ENCODE data around the gene PASK. TPM values are rescaled to one million over a fixed set of nuclear protein-coding genes. Genes with fewer than 3 reads are reported as not detected.
"Not testable (repeated sequence)": the region's sequence is repeated elsewhere in the genome, so short reads cannot be mapped to it uniquely, and the experiment has no call there.

PASK gene
- total RNA-seq, 1 donor from 2014 or later, result 6.9 TPM

DNA sequence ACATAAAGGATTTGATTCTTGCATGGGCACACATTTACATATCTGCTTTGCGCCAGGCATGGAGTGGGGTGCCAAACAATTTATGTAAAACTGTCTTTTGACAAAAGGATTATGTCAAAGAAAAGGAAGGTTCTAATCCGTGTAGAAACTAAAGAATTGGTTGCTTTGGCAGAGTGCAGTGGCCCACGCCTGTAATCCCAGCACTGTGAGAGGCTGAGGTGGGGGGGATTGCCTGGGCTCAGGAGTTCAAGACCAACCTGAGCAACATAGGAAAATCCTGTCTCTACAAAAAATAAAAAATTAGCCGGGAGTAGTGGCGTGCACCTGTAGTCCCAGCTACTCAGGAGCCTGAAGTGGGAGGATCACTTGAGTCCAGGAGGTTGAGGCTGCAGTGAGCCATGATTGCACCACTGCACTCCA, 46.1 kb downstream of the PASK start:
- DNase-seq, result no peak

DNA sequence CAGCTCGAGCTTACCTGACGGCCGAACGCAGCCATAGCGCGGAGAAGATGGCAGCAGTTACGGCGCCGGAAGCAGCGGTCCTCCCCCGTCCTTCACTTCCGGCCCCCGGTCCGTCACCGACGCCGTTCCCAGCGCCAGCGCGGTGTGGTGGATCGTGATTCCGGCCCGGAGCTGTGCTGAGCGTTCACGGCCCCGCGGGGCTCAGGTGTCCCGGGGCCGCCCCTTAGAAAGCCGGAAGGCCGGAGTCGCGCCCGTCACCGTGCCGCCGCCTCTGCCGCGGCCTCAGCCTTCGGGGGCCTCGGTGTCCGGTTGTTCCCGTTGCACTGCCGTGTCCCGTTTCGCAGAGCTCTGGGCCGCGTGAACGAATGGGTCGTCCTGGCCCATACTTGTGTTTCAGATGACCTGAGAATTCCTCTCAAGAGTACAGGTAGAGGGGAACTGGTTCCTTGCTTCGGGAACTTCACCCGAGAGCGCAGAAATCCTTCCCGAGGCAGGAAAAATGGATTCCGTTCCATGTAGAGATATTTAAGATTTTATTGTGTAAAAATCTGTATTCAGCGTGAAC, 47.0 kb downstream of the PASK start, which contains the start of gene MTERF4:
Gene MTERF4 (minus strand): TSS at position 49 of the 565 bp plus-strand sequence. CDS start 14 bp downstream, at position 35.
- peak; percentile 78 for DNase-seq

DNA sequence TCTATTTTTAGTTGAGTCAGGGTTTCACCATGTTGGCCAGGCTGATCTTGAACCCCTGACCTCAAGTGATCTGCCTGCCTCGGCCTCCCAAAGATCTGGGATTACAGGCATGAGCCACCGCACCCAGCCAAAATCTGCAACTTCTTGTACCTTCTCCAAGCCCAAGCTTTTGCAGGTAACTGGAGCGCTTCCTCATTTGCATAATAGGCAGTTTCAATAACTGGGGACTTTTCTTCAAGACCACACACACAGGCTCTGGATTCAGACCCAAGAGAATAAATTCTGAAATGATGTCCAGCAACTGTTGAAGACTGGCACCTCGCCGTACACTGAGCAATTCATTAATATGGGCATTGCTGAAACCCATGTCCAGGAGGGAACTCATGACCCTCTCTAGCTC, 50.0 kb downstream of the PASK start:
- DNase-seq, result no peak

DNA sequence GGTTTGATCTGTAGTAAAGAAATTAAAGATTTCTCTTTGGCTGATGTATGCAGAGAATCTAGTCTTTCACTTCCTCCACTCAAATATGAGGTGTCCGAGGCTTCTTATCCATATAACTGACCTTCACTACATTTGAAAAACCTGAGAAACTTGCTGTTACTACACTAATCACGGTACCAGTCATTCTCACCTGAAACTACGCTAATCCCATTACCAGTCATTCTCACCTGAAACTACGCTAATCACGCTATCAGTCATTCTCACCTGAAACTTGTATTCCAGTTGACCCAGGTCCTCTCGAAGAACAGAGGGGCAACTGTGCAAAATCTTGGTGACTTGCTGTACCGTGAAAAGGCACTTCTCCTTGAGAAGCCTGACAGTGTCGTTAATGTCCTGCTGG, 52.3 kb downstream of the PASK start:
- DNase-seq, result no peak

DNA sequence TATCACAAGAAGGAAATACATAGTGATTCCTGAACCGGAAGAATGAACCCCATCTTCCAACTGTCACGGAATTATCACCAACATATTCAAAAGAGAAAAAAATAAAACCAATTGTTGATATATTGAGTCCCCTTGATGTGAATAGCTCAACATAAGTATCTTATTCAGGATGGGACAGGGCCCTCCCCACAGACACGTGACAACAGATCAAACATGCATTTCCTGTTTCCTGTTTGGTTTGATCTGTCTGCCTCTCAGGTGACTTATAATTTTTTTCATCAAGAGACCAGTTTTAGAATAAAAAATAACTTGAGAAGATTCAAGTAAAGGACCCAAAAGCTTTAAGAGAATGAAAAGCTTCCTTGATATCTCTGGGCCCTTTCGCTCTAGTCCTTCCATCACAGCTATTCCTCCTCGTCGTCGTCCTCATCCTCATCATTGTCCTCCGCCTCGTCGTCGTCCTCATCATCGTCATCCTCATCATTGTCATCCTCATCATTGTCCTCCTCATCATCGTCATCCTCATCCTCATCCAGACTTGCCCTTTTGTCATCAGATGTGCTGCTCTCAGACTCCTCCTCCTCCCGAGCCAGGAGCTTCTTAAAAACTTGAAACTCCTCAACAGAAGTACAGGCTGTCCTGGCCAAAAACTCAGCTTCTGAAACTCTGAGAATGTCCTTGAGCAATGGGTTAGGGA, 53.5 kb downstream of the PASK start:
- DNase-seq, result no peak

DNA sequence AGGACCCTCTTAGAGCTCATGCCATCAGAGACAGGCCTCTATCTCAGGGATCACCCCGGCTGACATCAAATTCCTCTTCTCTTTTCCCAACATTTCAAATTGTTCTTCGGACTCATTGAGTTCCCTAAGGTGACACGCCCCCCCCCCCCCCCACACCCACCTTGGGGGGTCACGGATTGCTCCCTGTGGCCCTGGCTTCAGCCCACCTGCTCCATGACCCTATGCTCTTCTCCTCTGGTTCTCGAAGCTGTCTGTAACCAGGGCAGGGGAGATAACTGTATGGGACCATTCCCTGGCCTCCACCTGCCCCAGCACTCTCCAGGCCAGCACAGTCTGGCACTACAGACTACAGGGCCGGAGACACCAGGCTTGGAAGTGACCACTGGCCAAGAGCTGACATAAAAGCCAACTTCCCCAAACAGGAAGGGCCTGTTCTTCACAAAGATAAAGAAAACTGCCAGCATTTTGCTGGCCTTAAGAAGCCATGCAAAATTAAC, 54.3 kb downstream of the PASK start:
- no peak for DNase-seq

DNA sequence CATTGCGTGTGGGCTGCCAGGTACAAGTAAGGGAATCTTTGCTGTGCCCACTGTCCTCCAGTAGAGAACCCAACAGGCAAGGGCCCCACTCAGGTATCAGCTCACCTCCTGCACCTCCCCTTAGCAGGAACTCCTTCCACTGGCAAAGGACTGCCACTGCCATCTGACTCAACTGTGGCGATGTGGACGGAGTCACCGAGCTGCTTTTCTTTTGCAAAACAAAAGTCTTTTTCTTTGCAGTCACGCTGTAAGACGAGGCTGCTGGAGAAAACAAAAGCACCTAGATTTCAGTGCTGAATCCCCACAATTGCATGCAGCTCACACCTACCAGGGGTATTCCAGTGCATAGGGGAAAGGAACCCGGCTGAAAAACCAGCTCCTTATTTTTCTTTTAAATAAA, 55.1 kb downstream of the PASK start:
- DNase-seq, result no peak

DNA sequence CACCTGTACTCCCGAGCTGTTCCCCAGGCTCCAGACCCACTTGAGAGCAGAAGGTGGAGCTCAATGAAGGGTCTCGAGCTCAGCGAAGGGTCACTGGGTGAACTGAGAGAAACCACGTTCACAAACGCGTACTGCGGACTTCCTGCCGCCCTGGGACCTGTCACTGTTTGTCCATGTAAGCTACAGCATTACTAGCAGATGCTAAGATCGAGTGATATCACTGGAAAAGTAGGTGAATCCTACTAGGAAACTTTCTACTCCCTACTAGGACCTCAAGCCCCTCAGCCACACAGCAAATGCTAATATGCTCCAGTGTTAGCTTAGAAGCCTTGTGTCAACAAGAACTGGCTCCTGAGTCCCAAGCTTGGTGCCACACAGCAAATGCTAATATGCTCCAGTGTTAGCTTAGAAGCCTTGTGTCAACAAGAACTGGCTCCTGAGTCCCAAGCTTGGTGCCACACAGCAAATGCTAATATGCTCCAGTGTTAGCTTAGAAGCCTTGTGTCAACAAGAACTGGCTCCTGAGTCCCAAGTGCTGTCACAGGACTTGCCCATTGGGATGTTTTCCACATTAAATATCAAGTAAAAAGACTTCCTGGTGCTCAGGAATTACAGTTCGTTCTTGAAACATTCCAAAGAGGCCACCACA, 56.0 kb downstream of the PASK start:
- not testable (repeated sequence) for DNase-seq

DNA sequence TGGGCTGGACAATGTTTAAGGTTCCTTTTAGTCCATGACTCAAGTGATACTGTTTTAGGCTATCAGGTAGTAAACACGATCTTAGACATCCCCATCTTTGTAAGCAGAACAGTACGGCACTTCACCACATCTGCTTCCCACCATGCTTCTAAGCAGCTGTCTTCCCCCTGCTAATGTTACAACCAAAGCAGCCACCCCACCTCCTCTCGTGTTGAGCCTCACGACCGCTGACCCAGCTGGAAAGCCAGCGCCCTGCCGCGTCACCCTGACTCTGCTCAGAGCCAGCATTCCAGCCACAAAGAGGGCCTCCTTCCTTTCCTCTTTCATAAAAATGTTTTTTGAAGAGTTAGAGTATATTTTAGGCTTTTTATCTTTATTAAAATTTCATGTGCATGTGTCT, 56.6 kb downstream of the PASK start:
- peak; percentile 27 for DNase-seq

DNA sequence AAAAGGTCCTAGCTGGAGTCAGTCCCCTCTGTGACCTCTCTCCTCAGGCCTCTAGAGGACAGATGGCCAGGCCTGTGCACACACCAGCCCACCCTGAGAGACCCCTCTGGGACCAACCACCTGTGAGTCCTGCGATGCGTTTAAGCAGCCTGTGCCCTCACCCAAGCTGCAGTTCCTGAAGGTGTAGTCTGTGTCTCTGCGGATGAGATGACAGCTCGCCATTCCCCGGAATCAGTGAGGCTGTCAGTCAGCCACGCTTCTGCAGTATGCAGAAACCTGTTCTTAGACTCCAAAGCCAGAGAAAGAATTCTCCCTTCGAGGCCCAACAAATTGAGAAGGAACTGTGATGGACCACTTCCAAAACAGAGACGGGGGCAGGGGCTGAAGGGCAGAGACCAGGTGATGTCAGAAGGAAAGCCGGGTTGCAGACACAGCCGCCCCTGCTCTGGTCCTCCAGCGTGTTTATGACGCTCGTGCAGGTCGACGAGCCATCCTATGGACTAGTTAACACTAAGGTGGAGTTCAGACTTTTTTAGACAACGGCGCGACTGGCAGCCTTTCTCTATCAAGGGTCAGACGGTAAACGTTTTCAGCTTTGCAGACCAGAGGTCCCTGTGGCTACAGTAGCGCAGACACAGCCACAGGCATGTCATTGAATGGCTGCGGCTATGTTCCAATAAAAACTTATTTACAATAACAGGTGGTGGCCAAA, 57.4 kb downstream of the PASK start:
- DNase-seq, result no peak

DNA sequence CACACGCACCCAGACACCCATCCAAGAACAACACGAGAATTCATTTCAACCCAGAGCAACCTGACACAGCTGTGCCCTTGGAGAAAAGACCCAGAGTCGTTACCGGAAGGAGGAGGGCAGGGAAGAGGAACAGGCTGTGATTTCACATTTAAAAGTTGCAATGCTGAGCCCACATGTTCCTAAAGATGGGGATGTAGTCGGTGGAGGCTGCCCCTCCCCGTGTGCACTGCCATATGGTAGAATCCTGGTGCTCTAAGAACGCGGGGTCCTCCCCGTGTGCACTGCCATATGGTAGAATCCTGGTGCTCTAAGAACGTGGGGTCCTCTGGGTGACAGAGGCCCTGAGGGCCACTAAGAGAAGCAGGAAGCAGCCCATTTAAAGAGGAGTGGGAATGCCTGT, 58.1 kb downstream of the PASK start:
- peak; percentile 34 for DNase-seq

DNA sequence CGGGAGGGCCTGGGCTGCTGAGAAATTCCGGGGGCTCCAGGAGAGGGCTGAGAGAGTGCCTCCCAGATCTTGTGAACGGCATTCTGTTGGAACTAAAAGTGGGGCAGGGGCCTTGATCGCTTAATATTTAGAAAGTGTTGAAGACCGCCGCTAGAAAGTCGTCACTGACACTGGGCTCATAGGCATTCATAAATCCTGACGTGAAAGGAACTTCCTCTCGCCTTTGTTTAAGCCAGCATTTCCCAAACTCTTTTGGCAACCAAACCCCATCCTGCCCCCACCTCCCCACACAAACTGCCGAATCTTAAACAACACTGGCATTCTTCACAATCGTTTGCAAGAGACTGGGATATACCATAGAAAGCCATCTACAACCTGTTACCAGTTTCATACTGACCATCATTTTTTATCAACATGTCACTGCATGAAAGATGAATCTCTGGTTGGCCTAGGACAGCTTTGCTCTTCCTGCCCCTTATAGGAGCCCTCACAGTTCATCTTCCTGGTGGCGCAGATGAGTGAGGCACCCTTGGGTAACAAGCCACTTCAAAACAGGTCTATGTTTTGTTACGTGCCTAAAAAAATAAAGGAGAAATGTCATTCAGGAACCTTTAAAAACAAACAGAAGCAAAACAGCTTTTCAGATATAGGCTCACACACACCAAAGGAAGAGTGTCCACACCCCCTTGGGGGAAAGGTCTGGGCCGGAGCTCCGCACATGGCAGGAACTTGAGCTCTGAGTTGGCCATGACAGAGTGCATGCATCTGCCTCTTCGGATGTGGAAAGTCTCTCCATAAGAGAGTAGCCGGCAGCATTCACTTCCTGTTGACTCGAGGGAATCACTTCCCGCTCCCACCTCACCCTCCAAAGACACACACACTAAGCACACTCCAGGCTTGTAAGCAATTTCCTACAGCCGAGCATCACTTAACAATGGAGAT, 60.2 kb downstream of the PASK start:
- no peak for DNase-seq

DNA sequence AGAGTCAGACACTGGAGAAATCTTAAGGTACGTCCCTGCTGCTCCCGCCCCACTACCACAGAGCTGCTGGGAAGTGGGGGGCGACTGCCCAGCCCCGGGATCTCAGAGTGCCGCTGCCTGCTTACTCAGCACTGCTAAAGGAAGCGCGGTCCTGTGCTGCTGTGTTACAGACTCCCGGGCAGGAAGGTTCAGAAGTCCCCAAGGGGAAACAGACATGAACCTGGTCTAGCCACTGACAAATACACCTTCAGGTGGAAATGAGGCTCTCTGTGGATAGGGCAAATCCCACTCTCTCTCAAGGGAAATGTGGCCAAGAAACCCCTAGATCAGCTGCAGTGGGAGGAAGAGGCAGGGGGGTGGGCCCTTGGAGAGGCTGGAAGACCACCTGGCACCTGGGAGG, 60.9 kb downstream of the PASK start:
- no peak for DNase-seq

DNA sequence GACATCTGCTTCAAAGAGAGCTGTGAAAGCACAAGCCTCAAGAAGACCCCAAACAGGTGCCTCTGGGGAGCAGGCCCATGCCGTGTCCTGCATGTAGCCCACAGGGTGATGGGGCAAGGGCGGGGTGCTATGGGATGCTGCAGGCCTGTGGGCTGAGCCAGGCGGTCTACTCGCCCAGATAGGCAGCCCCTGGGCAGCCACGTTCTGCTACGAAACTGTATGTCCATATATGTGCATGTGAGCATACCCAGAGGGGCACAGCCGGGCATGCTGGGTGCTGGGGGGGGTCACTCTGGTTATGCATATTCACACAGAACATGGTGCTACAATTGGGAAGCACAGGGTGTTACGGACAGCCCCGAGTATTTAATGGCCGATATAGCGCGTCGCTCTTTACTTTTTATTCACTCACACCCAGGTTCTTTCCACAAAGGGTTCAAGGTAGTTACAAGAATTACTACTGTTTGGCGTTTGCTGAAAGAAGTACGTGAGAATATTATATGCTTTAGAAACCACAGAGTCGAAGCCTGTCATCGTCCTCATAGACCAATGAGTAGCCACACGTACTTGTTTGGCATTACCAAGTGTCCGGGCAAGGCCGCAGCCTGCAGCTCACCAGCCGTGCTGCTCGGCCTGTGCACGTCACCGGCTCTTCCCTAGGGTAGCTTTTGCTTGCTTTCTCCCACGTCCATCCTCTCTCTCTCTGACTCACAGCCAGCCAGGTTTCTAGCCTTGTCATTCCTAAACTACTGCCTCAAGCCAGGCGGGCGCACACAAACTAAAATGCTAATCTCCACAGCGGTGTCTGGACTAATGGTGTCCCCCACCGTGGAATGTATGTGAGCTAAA, 61.6 kb downstream of the PASK start:
- DNase-seq, result no peak

DNA sequence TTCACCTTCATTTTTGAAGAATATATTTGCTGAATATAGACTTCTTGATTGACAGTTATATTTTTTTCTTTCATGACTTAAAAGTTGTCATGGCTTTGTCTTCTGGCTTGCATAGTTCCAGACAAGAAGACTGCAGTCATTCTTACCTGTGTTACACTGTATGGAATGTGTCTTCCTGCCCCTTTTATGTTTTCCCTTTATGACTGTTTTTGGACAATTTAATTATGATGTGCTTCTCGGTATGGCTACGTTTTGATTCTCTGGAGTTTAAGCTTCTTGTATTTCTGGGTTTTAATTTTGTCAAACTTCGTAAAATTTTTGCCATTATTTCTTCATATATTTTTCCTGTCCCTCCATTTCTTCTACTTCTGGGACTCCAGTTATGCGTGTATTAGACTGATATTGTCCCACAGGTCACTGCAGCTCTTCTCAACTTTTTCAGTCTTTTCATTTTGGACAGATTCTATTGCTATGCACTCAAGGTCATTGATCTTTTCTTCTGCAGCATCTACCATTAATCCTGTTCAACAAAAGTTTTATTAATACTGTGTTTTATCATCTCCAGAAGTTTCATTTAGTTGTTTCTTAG, 64.3 kb downstream of the PASK start:
- DNase-seq, result no peak

DNA sequence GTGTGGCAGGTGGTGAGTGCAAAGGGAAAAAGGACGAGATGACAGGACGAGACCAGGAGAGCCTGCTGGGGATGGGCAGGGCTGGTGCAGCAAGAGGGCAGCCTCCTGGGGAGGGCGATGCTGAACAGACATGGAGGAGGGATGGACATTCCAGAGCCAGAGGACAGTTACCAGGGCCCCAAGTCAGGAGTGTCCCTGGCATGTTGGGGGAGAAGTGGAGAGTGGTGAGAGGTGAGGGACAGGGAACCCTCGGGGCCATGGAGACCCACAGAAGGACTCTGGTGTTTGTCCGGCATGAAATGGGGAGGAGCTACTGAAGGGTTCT, 66.2 kb downstream of the PASK start:
- no peak for DNase-seq

DNA sequence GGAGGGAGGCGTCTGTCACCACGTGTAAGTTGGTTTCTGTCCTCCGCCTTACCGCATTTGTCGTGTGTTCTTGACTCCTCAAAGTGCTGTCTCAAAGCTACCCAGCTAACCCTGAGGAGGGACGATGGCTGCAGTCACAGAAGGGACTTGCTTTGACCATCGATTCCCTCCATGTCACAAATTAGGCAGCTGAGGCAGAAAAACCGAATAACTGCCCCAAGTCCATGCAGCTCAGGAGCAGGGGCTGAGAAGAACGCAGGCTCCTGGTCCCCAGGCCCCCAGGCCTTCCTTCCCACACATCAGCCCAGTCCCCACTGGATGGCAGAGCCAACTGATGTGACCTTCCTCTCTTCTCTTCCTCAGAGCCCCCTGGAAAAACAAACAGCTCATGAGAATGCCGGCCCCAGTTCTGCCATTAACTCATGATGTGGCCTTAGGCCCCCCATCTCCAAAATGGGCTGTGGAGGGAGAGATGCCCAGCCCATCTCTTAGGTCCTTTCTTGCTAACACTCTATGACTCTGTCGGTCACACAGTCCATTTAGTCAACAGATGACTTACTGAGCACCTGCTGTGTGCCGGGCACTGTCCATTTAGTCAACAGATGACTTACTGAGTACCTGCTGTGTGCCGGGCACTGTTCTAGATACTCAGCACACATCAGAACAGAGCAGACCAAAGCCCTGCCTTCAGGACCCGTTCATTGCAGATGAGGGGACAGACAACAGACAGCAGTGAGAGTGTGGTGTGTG, 66.8 kb downstream of the PASK start:
- no peak for DNase-seq

DNA sequence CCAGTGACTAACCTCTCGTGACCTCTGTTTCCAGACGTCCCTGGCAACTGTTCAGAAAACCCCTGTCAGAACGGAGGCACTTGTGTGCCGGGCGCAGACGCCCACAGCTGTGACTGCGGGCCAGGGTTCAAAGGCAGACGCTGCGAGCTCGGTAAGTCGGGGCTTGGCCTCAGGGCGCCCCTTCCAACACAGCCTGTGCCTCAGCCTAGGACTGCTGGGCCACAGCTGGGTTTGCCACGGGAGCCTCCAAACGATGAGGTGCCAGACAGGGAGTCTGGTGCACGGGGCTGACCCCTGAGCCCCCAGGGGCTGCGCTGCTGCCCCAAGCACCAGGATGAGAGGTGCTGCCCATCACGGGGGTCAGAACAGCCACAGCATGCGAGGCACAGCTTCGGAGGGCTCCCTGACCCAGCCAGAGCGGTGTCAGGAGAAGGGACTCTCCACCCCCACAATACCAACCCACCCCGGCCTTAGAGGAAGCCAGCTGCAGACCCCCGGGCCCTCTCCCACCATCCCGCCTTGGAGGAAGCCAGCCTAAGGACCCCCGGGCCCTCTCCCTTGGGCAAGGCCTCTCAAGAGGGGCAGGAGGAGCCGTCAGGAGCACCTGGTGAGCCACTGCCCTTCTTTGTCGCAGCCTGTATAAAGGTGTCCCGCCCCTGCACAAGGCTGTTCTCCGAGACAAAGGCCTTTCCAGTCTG, 67.5 kb downstream of the PASK start:
- DNase-seq, result no peak

DNA sequence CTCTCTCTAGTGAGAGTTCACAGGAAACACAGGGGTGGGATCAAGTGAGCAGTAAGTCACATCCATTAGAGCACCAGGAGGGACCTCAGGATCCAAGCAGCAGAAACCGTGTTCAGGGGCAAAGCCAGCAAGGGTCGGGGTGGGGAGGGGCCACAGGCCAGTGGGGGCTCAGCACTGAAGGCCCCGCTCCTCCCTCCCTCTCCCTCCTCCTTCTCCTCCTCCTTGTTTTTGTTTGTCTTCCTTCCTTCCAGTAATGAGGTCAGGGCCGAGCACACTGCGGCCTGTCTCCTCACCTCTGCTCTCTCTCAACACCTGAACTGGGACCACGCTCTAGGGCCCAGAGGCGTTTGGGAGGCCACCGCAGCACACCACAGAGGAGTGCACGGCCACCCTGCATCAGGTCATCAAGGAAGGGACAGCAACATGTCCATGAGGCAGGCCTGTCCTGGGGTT, 68.1 kb downstream of the PASK start:
- no peak for DNase-seq
